ENCODE measurements around the gene SSU72. TPM values are rescaled to one million over a fixed set of nuclear protein-coding genes. Genes with fewer than 3 reads are reported as not detected.
A peak's percentile ranks its signal among the peaks of the same experiment; 100 is the strongest.
"Not testable (repeated sequence)": the region's sequence is repeated elsewhere in the genome, so short reads cannot be mapped to it uniquely, and the experiment has no call there.

Gene SSU72
- total RNA-seq, 6 donors from 2014 or later: 122 to 174 (median 146) TPM

GRCh38 chr1:1536938-1537546 lies 37.6 kb downstream of the SSU72 start:
- Histone ChIP-seq H3K27ac (no peak overlapping the region), H3K4me3 (no peak overlapping the region), H3K36me3 (peaks cover 0 to 20% (median 15%) of the 10 kb centered on the region in 4 donors), H3K27me3 (no peaks in the 10 kb centered on the region), H3K4me1 (peaks cover 17 to 29% (median 18%) of the 10 kb centered on the region in 4 donors), H3K9me3 (peaks cover 0 to 4% (median 0%) of the 10 kb centered on the region in 4 donors)
- 97 to 98% methylated on average over 11 to 15 of the region's 15 CpGs for WGBS, 2 donors
- DNase-seq: peak in 1 of 2 donors; percentile 34
- no peak for ATAC-seq (ENCODE audit: low FRiP score in 2 of 2)
- TF ChIP-seq POLR2AphosphoS5 (IDR thresholded peaks at IDR 0.05) (no peak), EP300 (IDR thresholded peaks at IDR 0.05) (no peak), CTCF (IDR thresholded peaks at IDR 0.05) (no peak), POLR2A (IDR thresholded peaks at IDR 0.05) (no peak)

GRCh38 chr1:1536019-1536937 lies 38.4 kb downstream of the SSU72 start:
- Histone ChIP-seq H3K4me3 (no peak overlapping the region), H3K36me3 (peaks cover 0 to 12% (median 11%) of the 10 kb centered on the region in 4 donors), H3K27me3 (no peaks in the 10 kb centered on the region), H3K9me3 (peaks cover 0 to 11% (median 2%) of the 10 kb centered on the region in 4 donors), H3K4me1 (peaks cover 16 to 28% (median 17%) of the 10 kb centered on the region in 4 donors), H3K27ac (no peak overlapping the region)
- no peak for TF ChIP-seq POLR2A (IDR thresholded peaks at IDR 0.05)
- TF ChIP-seq POLR2AphosphoS5 (IDR thresholded peaks at IDR 0.05): no peak
- TF ChIP-seq EP300 (IDR thresholded peaks at IDR 0.05): no peak
- no peak for TF ChIP-seq CTCF (IDR thresholded peaks at IDR 0.05)
- DNase-seq (peak in 1 of 2 donors; percentile 83), ATAC-seq (ENCODE audit: low FRiP score in 2 of 2) (no peak)
- WGBS, 2 donors: 85 to 88% methylated on average over 30 to 38 of the region's 48 CpGs

- no peak overlapping the region for H3K27ac ChIP-seq
- DNase-seq: peak in 1 of 2 donors; percentile 81
- H3K9me3 ChIP-seq: peaks cover 0 to 11% (median 3%) of the 10 kb centered on the region in 4 donors
- H3K36me3 ChIP-seq: peaks cover 0 to 8% (median 6%) of the 10 kb centered on the region in 4 donors
- H3K4me1 ChIP-seq: peaks cover 9 to 20% (median 10%) of the 10 kb centered on the region in 4 donors
- 90 to 95% methylated on average over 32 to 34 of the region's 66 CpGs for WGBS, 2 donors
- no peak for ATAC-seq (ENCODE audit: low FRiP score in 2 of 2)
- TF ChIP-seq POLR2AphosphoS5 (IDR thresholded peaks at IDR 0.05): no peak
- TF ChIP-seq EP300 (IDR thresholded peaks at IDR 0.05): no peak
- H3K4me3 ChIP-seq: no peak overlapping the region
- no peaks in the 10 kb centered on the region for H3K27me3 ChIP-seq
Measured at GRCh38 chr1:1535201-1536018, 39.3 kb downstream of the SSU72 start.

GRCh38 chr1:1534401-1535154 lies 40.1 kb downstream of the SSU72 start:
- Histone ChIP-seq H3K4me1 (peaks cover 7 to 11% (median 9%) of the 10 kb centered on the region in 4 donors), H3K27ac (no peak overlapping the region), H3K9me3 (peaks cover 0 to 11% (median 3%) of the 10 kb centered on the region in 4 donors), H3K27me3 (no peaks in the 10 kb centered on the region), H3K36me3 (peaks cover 0 to 11% (median 8%) of the 10 kb centered on the region in 4 donors), H3K4me3 (no peak overlapping the region)
- 90 to 93% methylated on average over 14 to 29 of the region's 31 CpGs for WGBS, 2 donors
- ATAC-seq (ENCODE audit: low FRiP score in 2 of 2): peak in 1 of 2 donors; percentile 9
- peak in 1 of 2 donors; percentile 71 for DNase-seq
- TF ChIP-seq POLR2A (IDR thresholded peaks at IDR 0.05): no peak
- TF ChIP-seq POLR2AphosphoS5 (IDR thresholded peaks at IDR 0.05): no peak
- no peak for TF ChIP-seq CTCF (IDR thresholded peaks at IDR 0.05)
- no peak for TF ChIP-seq EP300 (IDR thresholded peaks at IDR 0.05)

GRCh38 chr1:1533894-1534291 lies 40.8 kb downstream of the SSU72 start:
- not testable (repeated sequence) for H3K27me3 ChIP-seq; H3K27ac ChIP-seq; ATAC-seq (ENCODE audit: low FRiP score in 2 of 2); H3K4me3 ChIP-seq; H3K4me1 ChIP-seq
- 89 to 93% methylated on average over 7 to 11 of the region's 18 CpGs for WGBS, 2 donors
- Histone ChIP-seq H3K36me3 (peaks cover 0 to 16% (median 11%) of the 10 kb centered on the region in 4 donors), H3K9me3 (peaks cover 0 to 11% (median 3%) of the 10 kb centered on the region in 4 donors)
- peak in 1 of 2 donors; percentile 71 for DNase-seq

- WGBS, 2 donors: 52% methylated on average over 14 of the region's 22 CpGs; no CpG with 5 or more reads in 1 of the 2 donors
- Histone ChIP-seq H3K36me3 (peaks cover 0 to 22% (median 16%) of the 10 kb centered on the region in 4 donors), H3K9me3 (peaks cover 0 to 11% (median 3%) of the 10 kb centered on the region in 4 donors)
- not testable (repeated sequence) for H3K27ac ChIP-seq, H3K27me3 ChIP-seq, H3K4me3 ChIP-seq, H3K4me1 ChIP-seq
- DNase-seq: peak in 1 of 2 donors; percentile 58
- peak in 1 of 2 donors; percentile 45 for ATAC-seq (ENCODE audit: low FRiP score in 2 of 2)
Measured at GRCh38 chr1:1533176-1533893, 41.3 kb downstream of the SSU72 start.
